ENCODE measurements around the gene CCDC148.
"Not testable (repeated sequence)": the region's sequence is repeated elsewhere in the genome, so short reads cannot be mapped to it uniquely, and the experiment has no call there.

The CCDC148 gene

DNA sequence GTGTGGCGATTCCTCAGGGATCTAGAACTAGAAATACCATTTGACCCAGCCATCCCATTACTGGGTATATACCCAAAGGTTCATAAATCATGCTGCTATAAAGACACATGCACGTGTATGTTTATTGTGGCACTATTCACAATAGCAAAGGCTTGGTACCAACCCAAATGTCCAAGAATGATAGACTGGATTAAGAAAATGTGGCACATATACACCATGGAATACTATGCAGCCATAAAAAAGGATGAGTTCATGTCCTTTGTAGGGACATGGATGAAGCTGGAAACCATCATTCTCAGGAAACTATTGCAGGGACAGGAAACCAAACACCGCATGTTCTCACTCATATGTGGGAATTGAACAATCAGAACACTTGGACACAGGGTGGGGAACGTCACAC is 17.5 kb downstream of the CCDC148 start:
- in situ Hi-C loops (cut with MboI; ENCODE audit: low sequenced_read_pairs), result not testable (repeated sequence)

DNA sequence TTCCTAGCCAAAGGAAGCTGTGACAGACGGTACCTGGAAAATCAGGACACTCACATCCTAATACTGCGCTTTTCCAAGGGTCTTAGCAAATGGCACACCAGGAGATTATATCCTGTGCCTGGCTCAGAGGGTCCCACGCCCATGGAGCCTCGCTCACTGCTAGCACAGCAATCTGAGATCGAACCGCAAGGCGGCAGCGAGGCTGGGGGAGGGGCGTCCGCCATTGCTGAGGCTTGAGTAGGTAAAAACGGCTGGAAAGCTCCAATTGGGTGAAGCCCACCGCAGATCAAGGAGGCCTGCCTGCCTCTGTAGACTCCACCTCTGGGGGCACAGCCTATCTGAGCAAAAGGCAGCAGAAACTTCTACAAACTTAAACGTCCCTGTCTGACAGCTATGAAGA is 22.8 kb downstream of the CCDC148 start:
- in situ Hi-C loops (cut with MboI; ENCODE audit: low sequenced_read_pairs), result not testable (repeated sequence)

- in situ Hi-C loops (cut with MboI; ENCODE audit: low sequenced_read_pairs), result no loop called here
Observed at GRCh38 chr2:158432117-158432516, 24.4 kb downstream of the CCDC148 start.

GRCh38 chr2:158414538-158414937 is 42.0 kb downstream of the CCDC148 start:
- in situ Hi-C loops (cut with MboI; ENCODE audit: low sequenced_read_pairs), result no loop called here

- in situ Hi-C loops (cut with MboI; ENCODE audit: low sequenced_read_pairs), result no loop called here
Observed at GRCh38 chr2:158413581-158413980, 43.0 kb downstream of the CCDC148 start.

- in situ Hi-C loops (cut with MboI; ENCODE audit: low sequenced_read_pairs), result no loop called here
Observed at GRCh38 chr2:158412206-158412605, 44.3 kb downstream of the CCDC148 start.

DNA sequence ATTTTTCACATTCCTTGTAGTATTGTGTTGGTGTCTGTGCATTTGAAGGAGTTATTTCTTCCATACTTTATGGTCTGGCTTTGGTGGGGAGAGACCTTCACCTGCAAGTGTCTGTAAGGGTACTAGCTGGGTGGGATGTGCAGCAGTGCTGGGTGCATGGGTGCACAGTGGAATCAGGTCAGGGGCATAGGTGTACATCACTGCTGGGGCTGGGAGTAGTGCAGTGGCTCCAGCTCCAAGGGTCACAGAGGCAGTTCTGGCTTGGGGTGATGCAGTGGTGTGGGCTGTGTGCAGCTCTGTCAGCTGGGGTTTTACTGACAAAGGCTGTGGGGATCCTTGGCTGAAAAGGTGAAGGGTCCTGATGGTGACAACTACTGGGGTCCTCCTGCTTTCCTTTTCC is 44.8 kb downstream of the CCDC148 start:
- in situ Hi-C loops (cut with MboI; ENCODE audit: low sequenced_read_pairs), result no loop called here

DNA sequence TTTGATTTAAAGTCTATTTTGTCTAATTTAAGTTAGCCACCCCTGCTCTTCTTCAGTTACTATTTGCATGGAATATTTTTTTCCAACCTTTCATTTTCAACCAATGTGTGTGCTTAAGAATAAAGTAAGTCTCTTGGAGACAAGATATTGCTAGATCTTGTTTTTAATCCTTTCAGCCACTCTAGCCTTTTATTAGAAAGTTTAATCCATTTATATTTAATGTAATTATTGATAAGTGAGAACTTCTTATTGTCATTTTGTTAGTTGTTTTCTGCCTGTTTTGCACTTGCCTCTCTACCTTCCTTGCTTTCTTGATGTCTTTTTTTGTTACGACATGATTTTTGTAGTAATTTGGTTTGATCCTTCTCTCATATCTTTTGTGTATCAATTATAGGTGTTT is 46.4 kb downstream of the CCDC148 start:
- in situ Hi-C loops (cut with MboI; ENCODE audit: low sequenced_read_pairs), result no loop called here

DNA sequence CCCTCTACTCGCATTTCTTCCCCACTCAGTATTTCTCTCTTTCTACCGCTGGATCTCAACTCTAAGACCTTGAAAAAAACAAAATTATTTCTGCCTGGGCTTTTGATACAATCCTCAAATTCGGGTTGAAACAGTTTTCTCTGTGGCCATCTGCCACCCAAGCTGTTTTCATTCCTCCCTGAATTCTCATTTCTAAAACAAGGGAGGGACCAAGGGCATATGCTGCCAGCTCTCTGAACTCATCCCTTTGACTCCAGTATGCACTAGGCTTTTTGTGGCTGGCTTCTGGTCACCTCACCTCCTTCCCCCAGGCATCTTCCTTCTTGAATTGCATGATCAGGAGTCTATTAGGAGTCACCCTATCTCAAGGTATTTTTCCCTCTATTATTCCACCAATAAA is 49.5 kb downstream of the CCDC148 start:
- in situ Hi-C loops (cut with MboI; ENCODE audit: low sequenced_read_pairs), result no loop called here

GRCh38 chr2:158405341-158405740 is 51.2 kb downstream of the CCDC148 start:
- in situ Hi-C loops (cut with MboI; ENCODE audit: low sequenced_read_pairs), result no loop called here

DNA sequence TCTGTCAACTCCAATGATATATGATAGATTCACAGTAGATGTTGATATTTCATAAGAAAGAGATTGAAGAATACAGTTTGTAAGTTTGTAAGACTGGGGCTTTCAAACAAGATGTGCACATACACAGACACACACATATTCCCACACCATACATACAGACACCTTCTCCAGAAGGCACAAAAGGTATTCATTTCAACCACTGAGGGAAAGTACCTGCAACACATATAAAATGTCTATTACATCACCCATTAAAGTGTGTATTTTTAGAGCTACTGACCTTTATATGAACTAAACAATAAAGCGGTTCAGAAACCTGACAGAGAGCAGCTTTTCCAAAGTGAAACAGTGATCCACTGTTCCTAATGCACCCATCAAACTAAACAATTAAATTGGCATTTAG is 53.3 kb downstream of the CCDC148 start:
- in situ Hi-C loops (cut with MboI; ENCODE audit: low sequenced_read_pairs), result no loop called here

- in situ Hi-C loops (cut with MboI; ENCODE audit: low sequenced_read_pairs), result no loop called here
Observed at GRCh38 chr2:158402665-158403064, 53.9 kb downstream of the CCDC148 start.

GRCh38 chr2:158395166-158395565 is 61.4 kb downstream of the CCDC148 start:
- in situ Hi-C loops (cut with MboI; ENCODE audit: low sequenced_read_pairs), result no loop called here

- in situ Hi-C loops (cut with MboI; ENCODE audit: low sequenced_read_pairs), result no loop called here
Observed at GRCh38 chr2:158394453-158394852, 62.1 kb downstream of the CCDC148 start.

GRCh38 chr2:158393886-158394285 is 62.7 kb downstream of the CCDC148 start:
- in situ Hi-C loops (cut with MboI; ENCODE audit: low sequenced_read_pairs), result no loop called here

- in situ Hi-C loops (cut with MboI; ENCODE audit: low sequenced_read_pairs), result no loop called here
Observed at GRCh38 chr2:158392687-158393086, 63.9 kb downstream of the CCDC148 start.

GRCh38 chr2:158391876-158392275 is 64.7 kb downstream of the CCDC148 start:
- in situ Hi-C loops (cut with MboI; ENCODE audit: low sequenced_read_pairs), result no loop called here

DNA sequence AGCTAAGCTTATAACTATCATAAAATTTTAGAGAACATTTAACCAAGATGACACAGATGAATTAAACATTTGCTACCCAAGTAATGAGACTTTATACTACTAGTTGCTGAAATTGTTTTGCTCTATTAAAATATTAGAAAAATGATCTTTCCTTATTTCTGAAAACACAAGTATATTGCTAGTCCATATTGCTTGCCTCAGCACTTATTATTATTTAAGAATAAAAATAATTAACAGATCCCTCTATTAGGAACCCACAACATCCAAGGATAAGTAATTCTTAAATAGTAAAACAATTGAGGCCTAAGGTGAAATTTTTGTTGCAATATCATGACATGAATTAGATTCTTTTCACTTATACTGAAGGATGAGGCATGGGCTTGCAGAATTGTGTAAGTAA is 65.2 kb downstream of the CCDC148 start:
- in situ Hi-C loops (cut with MboI; ENCODE audit: low sequenced_read_pairs), result no loop called here

GRCh38 chr2:158388159-158388558 is 68.4 kb downstream of the CCDC148 start:
- in situ Hi-C loops (cut with MboI; ENCODE audit: low sequenced_read_pairs), result no loop called here

DNA sequence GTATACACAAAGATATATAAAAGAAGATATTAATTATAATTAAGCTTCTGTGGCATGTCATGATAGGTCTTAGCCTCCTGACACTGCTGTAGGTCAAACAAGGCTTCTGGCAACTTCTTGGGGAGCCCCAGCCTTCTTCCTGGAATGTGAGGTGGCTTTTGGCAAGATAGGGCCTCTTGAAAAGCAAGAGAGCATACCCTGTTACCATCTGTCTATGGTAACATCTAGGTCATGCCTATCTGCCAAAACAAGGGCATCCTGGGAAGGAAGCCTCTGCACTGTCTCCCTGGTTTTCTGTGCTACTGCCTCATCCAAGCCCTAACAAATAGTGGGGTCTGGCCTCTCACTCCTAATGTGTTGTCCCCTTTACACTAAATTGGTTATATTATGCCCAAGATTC is 70.9 kb downstream of the CCDC148 start:
- in situ Hi-C loops (cut with MboI; ENCODE audit: low sequenced_read_pairs), result no loop called here

DNA sequence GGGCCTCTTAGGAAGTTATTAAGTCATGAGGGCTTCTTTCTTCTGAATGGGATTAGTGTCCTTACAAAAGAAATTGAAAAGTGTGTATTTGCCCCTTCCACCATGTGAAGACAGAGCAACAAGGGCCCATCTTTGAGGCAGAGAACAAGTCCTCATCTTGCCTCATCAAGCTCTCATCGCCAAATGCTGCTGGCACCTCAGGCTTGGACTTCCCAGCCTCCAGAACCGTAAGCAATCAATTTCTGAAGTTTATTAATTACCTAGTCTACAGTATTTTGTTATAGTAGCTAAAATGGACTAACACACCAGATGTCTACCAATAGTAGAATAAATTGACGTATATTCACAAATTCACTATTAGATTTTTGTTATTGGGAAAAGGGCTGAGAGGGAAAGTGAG is 74.6 kb downstream of the CCDC148 start:
- in situ Hi-C loops (cut with MboI; ENCODE audit: low sequenced_read_pairs), result no loop called here

GRCh38 chr2:158381205-158381604 is 75.3 kb downstream of the CCDC148 start:
- in situ Hi-C loops (cut with MboI; ENCODE audit: low sequenced_read_pairs), result no loop called here

- in situ Hi-C loops (cut with MboI; ENCODE audit: low sequenced_read_pairs), result no loop called here
Observed at GRCh38 chr2:158380746-158381145, 75.8 kb downstream of the CCDC148 start.

- in situ Hi-C loops (cut with MboI; ENCODE audit: low sequenced_read_pairs), result no loop called here
Observed at GRCh38 chr2:158378926-158379325, 77.6 kb downstream of the CCDC148 start.
